Stimulated activated CD8-positive, alpha-beta memory T cell treated with anti-CD3 and anti-CD28 coated beads, Interleukin-15, amount 100 ng/mL, for 1 hour (primary cell): ENCODE data around the gene ZBTB20.

ENCODE experiments used
- DNase-seq: peaks from one replicate; pipeline ENCODE4 v3.0.0-alpha.2; 2020; ENCODE audit warnings: low read depth

The ZBTB20 gene

DNA sequence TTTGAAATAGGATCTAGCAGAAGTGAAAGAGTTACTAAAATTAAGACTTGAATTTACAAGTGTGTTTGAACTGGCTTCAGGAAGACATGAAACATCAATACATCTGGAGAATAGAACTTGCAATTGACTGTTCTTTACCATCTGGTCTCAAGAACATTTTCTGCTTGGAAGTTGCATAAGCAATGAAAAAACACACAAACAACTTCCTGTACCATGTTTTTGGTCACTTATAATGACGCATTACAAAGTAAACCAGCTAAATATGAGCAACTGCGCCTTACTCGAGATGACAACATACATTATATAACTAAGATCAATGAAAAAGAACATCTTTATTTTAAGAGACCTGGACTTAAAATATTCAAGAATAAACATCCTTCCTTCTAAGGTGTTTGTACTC is 740.8 kb downstream of the ZBTB20 start:
- no peak for DNase-seq

DNA sequence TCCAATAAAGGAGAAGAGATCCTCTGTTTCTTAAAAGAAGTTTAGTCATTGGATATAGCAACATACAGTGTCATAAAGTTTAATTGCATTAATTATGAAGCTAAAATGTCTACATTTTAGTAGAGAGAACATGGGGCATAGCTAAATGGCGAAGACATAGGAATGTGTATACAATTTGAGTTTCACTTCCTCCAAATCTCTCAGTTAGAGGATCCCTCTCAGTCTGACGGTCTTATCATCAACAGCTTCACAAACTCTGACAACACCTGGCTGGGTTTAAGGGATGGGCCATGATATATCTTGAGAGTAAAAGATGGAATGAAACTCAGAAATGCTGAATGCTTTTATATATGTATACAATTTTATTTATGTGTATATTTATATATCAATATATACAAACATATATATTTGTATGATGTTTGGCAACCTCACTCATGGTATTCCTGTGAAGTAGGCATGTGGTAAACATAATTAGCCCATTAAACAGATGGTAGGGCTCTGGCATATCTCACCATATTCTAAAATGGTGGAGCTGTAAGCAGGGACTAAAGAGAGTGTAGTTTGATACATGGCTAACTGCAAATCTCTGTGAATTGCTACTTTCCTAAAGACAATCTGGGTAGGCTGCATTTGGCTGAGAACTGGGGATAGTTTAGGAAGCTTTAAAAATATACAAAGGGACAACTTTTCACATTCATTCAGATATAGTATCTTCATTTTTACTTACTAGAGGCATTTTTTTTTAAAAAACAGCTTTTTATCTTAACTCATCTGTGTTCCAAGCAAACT is 741.7 kb downstream of the ZBTB20 start:
- DNase-seq, result no peak

DNA sequence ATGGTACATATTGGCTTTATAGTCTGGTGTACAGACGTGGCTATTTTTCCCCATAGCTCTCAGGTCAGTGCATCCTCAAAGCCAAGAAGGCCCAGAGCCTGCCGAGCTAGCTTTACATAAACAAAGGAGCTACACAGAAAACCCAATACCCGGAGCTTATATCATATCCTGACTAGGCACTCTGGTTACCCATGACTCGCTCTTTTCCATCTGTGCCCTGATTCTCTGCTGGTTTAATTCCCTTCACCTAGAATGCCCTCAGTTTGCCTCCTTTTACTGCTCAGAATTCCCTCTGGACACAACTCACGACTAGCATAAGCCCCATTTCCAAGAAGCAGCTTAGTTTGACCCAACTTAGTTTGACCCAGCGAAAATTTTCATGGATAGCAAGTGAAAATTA is 742.5 kb downstream of the ZBTB20 start:
- no peak for DNase-seq

DNA sequence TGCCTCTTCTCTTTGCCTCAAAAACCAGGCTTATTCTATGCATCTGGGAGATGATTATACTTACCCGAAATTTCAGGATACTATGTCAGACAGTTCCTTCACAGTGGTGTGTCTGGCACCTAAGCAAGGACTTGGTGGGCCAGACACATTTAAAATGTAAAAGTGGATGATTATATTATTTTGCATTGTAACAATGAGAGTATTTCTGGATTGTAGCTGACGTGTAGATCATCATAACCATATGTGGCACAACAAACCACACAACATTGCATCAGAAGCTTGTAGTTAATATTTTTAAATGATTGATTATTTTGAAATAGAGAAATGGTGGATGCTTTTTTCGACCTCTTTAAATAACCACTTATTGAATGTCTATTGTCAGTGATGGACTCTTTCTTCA is 744.2 kb downstream of the ZBTB20 start:
- no peak for DNase-seq

DNA sequence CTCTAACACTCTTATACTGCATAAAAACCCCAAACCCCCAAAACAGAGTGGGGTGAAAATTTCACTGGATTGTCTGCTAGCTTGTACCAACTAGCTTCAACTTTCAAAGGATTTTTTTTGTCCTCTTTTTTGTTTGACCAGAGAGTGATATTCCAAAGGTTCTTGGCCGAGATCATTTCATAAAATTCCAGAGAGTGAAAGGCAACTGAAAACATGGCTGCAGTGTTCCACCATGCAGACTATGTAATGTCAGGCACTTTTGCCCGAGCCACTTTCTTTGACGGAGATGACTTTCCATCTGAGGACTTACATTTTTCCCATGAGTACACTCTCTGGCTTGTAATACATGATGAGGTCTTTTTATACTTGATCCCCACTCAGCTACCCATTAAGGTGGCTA is 745.7 kb downstream of the ZBTB20 start:
- DNase-seq, result no peak

DNA sequence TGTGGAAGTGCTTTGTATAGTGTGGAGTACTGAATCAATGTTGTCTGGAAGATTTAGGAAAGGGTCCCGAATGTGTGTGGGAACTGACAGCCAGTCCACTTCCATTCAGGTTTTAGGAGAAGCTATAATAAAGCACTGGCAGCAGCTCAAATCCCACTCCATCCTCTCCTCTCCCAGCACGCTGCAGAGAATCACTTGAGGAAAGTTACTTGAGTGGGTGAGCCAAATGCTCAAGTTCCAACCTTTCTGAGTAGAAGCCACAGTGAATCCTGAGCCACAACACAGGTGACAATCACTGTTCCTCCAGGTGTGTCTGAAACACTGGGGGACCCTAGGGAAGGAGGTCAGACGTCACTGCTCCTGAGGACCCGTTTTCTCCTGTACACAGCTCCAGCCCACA is 746.7 kb downstream of the ZBTB20 start:
- no peak for DNase-seq

DNA sequence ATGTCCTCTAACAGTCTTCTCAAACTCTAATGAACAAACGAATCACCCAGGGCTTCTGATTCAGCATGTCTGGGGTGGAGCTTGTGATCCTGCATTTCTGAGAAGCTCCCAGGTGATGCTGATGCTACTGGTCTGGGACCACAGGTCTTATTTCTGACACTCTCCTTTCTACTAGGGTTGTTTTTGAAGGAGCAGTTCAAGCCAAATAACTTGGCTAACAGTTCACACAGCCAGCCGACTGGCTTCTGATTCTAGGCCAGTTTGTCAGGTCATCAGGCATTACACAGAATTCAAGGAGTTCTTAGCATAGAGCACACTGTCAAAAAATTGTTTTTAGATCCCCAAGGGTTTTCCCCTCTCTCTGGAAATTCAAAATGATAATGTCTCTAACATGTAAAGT is 752.5 kb downstream of the ZBTB20 start:
- DNase-seq, result no peak

DNA sequence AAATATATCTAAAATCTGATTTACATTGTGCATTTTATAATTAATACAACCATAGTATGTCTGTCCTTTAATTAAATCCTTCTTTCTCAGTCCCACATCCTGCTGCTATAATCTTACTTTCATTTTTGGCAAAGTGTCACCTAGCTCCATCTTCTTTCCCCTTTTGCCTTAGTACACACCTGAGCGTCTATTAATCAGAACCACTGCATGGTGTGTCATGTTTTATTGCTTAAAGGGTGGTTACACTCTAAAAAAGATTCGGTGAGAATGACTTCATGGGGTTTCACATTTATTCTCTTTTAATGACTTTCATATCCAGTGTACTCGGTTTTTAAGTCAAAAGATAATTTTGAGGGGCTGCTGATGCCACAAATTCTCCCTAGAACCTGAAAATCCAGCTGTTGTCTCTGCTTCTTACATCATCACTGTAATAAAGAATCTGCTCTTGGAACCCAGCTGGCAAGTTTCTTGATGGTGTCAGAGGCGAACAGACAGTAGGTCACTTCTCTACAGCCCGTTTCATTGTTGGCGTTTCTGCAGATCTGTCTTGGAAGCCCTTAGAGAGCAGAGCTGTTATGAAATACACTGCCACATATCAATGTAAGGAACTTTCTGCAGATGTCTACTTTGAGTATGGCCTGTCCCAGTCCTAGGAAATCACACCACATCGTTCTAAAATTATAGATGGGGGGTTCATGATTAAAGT is 753.6 kb downstream of the ZBTB20 start:
- no peak for DNase-seq

DNA sequence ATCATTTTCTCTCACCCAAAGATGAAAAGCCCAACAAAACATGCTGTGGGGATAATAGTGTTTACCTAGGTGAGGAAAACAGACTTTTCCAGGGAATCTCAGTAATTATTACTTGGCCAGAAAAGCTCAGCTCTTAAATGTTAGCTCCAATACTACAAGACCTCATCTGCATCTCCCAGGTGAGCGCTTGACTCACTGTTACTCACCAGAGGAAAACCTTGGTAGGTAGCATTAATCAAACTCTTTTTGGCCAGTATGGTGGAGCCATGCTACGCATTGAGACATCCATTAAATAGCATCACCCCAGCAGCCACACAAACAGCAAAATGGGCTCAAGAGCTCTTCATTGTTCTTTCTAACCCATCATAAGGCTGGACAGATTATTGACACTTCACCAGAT is 754.3 kb downstream of the ZBTB20 start:
- no peak for DNase-seq

DNA sequence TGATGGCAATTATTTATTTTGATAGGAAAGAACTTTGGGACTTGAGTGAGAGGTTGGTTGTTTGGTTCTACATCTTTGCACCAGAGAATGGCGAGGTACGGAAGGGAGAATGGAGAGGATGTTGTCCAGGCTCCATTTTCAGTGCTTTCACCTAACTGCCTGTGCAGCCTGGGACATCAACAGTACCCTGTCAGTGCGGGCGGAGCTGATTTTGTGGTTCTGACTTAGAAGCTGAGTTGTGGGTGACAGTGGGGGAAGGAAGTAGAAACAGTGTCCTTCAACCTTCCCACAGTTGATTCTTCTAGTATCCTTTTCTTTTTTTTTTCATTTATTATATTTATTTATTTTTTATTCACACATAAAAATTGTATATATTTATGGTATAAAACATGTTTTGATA is 757.9 kb downstream of the ZBTB20 start:
- no peak for DNase-seq

DNA sequence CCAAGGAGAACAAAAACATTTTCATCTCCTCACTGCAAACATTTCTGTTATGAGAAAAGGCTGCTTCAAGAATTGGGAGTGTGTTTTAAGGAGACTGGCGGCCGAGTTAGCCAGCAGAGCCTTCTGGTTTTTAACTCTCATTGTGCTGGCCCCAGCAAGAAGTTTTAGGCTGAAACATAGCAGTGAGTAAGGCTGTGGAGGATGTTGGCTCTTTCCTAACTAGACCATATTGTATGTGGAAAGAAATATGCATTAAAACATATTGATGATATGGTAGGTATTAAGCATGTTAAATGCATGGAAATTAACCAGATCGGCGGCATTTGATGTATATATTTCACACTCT is 762.6 kb downstream of the ZBTB20 start:
- no peak for DNase-seq

DNA sequence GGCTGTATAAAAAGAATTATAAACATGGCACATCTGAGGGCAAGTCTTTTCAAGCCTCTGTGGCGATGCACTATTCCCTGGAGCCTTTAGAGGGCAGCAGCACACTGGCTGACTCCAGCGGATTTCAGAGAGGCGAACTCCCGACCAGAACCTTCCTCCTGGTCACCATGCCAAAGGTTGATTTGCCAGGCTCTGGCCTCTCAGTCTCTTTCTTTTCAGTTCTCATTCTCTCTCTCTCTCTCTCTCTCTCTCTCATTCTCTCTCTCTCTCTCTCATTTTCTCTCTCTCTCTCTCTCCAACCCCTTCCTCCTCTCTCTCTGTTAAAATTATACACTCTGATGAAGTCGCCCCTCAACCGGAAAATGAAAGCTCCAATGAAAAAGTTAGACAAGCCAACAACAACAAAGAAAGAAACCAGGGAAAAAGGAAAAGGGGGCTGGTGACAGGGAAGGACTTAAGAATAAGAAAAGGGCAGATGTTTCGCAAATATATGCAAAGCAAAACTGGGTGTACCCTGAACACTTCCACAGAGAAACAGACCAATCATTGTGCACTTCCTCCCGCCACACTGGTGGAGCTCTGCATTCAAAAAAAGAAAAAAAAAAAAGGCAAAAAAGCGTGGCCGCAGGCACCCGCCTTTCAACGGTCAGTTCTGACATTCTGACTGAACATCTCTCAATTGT is 763.1 kb downstream of the ZBTB20 start:
- peak; percentile 15 for DNase-seq

DNA sequence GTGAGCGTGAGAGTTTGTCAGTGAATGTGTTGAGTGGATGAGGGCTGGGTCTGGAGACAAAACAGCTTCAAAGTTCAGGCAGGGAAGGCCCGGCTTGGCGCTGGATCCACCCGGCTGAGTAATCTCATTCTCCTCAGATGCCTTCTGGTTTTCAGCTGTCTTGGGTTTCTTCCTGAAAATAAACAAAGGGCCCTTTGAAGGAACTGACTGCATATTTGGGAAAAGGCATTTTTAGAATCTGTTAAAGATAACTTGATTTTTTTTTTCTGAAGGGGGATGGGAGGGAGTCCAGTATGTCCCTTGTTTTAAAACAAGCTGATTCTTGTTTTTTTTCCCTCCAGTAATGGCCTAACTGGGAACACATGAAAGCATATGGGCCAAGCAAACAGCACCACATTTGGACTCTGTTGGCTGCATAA is 766.8 kb downstream of the ZBTB20 start:
- no peak for DNase-seq

DNA sequence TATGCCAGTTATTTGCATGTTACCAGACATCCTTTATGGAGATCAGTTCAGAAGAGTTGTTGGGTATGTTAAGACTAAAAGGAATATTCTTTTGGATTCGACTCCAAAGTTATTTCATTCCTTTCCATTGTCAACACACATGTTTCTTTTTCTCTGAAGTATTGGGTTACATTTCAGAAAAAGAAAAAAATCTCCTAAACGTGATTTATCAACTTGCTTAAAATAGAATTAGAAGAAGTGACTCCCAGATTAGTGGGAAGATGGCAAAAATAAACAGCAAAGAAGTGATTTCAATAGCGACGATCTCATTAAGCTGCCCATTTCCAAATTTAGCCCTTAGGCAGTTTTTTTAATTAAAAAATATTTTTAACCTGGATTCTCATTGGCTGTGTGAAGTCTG is 767.8 kb downstream of the ZBTB20 start:
- DNase-seq, result no peak

DNA sequence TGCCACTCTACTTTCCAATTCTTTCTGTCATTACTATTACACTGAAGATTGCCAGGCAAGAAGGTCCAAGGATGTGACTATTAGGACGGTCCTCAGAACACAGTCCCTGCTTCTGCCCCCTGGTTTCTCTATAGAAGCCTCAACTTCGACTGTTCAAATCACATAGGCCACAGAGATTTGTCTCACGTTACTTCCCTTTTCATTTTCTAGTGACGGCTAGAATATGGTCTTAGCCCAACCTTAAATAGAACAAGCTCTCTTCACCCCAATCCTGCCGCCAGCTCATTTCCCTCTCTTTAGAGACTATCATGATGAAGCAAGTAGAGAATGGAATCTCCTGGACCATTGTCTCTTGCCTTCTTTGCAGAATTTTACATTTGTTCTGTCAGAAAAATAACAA is 768.3 kb downstream of the ZBTB20 start:
- no peak for DNase-seq

DNA sequence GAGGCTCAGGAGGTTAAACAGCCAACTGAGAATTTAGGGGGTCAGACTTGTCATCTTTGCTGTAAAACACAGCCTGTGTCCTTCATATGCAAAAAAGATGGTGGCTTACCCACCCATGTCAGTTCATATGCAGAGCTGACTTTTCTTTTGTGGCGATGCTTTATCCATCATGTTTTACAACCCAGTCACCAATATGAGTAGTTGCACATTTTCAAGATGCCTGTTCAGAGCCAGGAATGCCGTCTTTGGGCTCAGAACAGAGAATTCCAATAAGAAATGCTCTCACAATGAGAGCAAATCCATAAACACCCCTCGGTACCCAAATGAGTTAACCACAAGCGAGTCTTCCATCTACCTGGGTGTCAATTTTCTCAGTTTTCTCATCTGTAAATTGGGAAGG is 769.7 kb downstream of the ZBTB20 start:
- no peak for DNase-seq

DNA sequence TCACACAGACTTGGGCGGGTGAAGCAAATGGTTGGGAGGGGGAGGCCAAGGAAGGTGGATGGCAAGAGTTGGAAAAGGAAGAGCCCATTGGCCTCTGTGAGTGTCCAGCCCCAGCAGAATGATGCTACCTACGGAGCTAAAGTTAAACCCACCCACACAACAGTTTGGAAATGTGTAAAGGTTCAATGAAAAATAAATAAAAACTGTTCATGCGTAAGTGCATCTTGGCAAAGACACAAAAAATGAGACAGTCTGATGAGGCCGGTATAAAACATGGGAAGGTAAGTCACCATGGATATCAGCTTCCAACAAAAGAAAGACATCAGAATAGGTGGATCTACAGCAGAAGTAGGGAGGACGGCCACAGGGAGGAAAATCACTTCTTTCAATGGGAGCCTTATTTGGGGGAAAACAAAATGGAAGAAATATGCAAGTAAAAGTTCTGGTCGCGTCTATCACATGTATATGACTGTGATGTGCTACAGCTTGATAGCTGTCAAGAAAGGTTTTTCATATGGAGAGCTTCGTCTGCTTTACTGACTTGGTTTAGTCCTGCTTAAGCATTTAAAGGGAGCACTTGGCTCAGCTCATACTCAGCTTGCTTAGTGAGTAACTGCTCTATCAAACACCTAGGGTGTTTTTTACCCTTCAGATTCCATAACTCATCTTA is 770.4 kb downstream of the ZBTB20 start:
- DNase-seq, result no peak

DNA sequence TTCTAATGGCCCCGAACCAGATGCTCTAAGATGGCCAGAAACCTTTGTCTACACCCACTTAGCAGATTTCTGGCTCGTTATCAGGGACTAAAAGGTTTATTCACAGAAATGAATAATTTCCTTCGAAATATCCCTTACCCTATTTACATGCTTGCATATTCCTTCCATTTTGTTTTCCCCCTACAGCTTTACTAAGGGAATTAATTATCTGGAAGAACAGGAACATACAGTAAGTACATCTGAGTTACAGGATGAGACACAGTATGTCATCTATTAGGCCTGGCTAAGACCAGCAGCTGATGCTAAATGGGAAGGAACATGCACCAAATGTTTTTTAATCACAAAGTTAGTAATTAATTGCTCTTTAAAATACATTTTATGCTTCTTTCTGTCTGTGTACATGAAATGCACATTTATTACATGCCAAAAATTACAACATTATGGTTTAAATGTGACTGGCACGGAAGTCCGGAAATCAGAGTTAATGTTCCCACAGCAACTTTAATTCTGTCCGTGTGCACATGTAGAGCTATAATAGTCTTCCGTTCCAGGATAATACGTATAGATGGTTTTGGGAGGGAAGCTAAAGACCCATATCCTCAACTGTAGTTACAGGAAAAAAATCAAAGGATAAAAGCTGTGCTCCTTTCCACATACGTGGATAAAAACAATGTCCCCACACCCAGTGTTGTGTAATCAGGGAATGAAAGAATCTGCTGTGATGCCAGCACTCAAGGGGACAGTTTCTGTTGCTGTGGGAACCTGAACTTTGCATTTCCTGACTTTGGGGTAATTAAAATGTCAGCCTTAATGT is 771.3 kb downstream of the ZBTB20 start:
- no peak for DNase-seq

DNA sequence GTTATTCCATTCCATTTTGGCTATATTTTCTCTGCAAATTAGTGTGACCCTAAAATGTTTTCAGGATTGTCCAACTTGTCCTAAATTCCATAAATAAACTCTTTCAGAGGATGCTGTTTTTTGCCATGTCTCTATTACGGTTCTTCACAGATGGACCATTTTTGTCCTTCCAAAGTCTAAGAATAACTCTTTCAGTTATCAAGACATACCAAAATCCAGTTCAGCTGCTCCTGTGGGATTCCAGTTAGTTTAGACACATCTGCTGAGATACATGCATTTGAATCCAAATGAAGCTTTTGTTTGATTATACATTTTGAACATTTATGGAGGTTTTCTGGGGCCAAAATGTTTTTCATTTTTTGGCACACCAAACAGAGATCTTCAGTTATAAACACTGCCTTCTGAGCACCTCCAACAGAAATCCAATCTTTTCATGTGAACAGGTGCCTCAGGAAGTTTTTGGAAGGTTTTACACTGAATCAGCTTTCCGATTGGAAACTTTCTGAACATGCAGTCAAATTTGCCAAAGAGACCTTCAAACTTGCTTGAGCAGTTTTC is 772.6 kb downstream of the ZBTB20 start:
- no peak for DNase-seq

DNA sequence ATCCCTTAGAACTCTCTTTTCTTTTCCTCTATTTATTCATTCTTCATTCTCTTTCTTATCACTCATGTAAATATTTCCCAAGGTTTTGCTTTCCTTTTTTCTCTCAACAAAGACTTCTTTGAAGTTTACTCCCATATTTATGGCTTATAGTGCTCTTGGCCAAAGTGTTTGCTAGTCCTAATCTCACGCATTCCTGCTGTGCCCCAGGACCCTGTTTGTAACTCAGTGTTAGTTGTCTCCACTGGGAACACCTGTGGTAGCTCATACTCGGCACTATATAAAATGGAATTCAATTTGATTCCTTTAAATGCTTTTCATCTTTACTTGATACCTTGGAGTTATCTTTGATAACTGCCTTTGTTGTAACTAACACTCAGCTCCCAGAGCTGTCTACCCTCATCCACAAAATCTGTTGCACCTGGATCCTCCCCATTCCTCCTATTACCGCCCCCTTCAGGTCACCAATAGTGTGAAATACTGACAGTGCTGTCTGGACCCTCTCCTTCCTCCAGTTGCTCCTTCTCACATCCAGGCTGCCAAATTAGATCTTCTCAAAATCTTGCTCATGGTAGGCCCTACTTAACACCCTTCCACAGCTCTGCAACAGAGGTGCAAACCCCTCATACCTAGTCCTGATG is 776.4 kb downstream of the ZBTB20 start:
- DNase-seq, result no peak

DNA sequence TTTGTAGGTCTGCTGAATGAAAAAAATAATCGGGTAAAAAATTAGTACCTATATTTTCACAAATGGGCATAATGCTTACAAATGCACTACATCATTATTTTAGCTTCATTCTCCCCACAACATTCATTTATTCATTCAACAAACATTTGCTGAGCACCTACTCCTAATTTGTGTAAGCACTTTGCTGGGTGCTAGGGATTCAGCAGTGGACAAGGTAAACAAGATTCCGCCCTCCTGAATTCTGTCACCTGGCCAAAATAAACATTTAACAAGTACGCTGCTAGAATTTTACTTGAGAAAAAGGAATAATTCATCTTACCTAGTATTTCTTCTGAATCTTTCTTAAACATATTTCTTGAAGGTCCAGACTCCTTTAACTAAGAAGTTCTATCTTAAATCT is 781.2 kb downstream of the ZBTB20 start:
- no peak for DNase-seq
